Measurements from ENCODE around the gene CRACR2A. TPM values are rescaled to one million over a fixed set of nuclear protein-coding genes. Genes with fewer than 3 reads are reported as not detected.

CRACR2A gene
- total and polyA plus RNA-seq, 10 of the 15 experiments (the other 5 are each of a cell fraction or from before 2014, with no cell fraction given): 2.1 to 18.0 (median 13.2) TPM

GRCh38 chr12:3755898-3756297, 3.0 kb upstream of the CRACR2A start:
- ChIA-PET RAD21 (ENCODE audit: unreplicated experiment) (no interaction called here), SMC1A (ENCODE audit: uncharacterized antibody, unreplicated experiment) (no interaction called here), POLR2A (no interaction called here), CTCF (no interaction called here)
- 98% methylated on average over 3 of the region's 3 CpGs for WGBS (ENCODE audit: insufficient coverage, insufficient replicate concordance, low lambda C conversion rate, missing lambda C conversion rate)
- H4K20me1 ChIP-seq (ENCODE audit: control insufficient read depth, insufficient read depth): no peaks in the 10 kb centered on the region
- no peaks in the 10 kb centered on the region for H3K27me3 ChIP-seq (replicated peaks in 1 of 2; ENCODE audit: control insufficient read depth in 2 of 2, insufficient read depth in 2 of 2, low read length in 1 of 2)
- in situ Hi-C loops (cut with MboI) (no loop called here), intact Hi-C loops (cut with micrococcal nuclease; ENCODE audit: unreplicated experiment) (no loop called here)
- no peak for ATAC-seq
- no peak for FAIRE-seq
- peaks cover 23% of the 10 kb centered on the region for H3K79me2 ChIP-seq (ENCODE audit: control insufficient read depth, insufficient read depth, low read length)
- H2AFZ ChIP-seq (ENCODE audit: control insufficient read depth, low read depth, low read length): no peak overlapping the region
- H3K9me3 ChIP-seq (replicated peaks; ENCODE audit: control insufficient read depth, insufficient read depth, low read length): no peaks in the 10 kb centered on the region; the same call in 2 of the 3 replicates
- BruUV-seq (replicated peaks): no TSS peak
- H3K36me3 ChIP-seq (ENCODE audit: control insufficient read depth in 2 of 2, insufficient read depth in 2 of 2, low read length in 1 of 2): no peaks in the 10 kb centered on the region
- no peak for DNase-seq (ENCODE audit: low read depth, low spot score)
- H3K4me3 ChIP-seq: no peak overlapping the region
- H3K27ac ChIP-seq (ENCODE audit: control insufficient read depth, insufficient read depth): no peak overlapping the region
- H3K4me1 ChIP-seq (ENCODE audit: control insufficient read depth, insufficient read depth, low read length): peaks cover 8% of the 10 kb centered on the region
- TF ChIP-seq FOS (IDR thresholded peaks at IDR 0.05; ENCODE audit: borderline replicate concordance, extremely low read depth, insufficient read length): no peak
- TF ChIP-seq WRNIP1 (IDR thresholded peaks at IDR 0.05; ENCODE audit: borderline replicate concordance, low read depth, low read length): no peak
- no peak overlapping the region for H3K4me2 ChIP-seq (ENCODE audit: control insufficient read depth, insufficient read depth)
- H3K9ac ChIP-seq (ENCODE audit: control insufficient read depth, insufficient read depth, low read length): no peak overlapping the region

- TF ChIP-seq MLLT1 (IDR thresholded peaks at IDR 0.05) (0 out of 2 replicates have a peak, but pooled peaks have one; percentile 28), HDGF (IDR thresholded peaks at IDR 0.05) (0 out of 2 replicates have a peak, but pooled peaks have one; percentile 58), SREBF1 (IDR thresholded peaks at IDR 0.05; ENCODE audit: low read length) (no peak), ZBTB40 (IDR thresholded peaks at IDR 0.05; ENCODE audit: borderline replicate concordance) (peak; percentile 26; the same call in 1 of the 2 replicates)
- TSS peak; percentile 83 for BruUV-seq (replicated peaks)
- in situ Hi-C loops (cut with MboI): no loop called here
- intact Hi-C loops (cut with micrococcal nuclease; ENCODE audit: unreplicated experiment): loop anchor here (5.0 kb wide), 1 partner anchor 119 kb away; the partner anchor contains the start of gene PARP11
- ChIA-PET CTCF (interaction anchor here (1.1 to 2.4 kb wide), 9 partner anchors 10 to 453 kb away, joined by 3 to 7 read pairs (median 4); no protein-coding TSS in a partner anchor), POLR2A (interaction anchor here (0.5 to 1.5 kb wide), 3 partner anchors 25 to 859 kb away, joined by 3 to 6 read pairs (median 4); no protein-coding TSS in a partner anchor), RAD21 (ENCODE audit: unreplicated experiment) (interaction anchor here (1.4 to 2.0 kb wide), 3 partner anchors 25 to 131 kb away, joined by 3 to 7 read pairs (median 4); no protein-coding TSS in a partner anchor), SMC1A (ENCODE audit: uncharacterized antibody, unreplicated experiment) (interaction anchor here (0.9 to 2.1 kb wide), 6 partner anchors 26 to 454 kb away, joined by 3 to 4 read pairs (median 3); no protein-coding TSS in a partner anchor)
- Histone ChIP-seq H3K27ac (ENCODE audit: control insufficient read depth, insufficient read depth) (peak overlapping the region; percentile 90), H3K36me3 (ENCODE audit: control insufficient read depth in 2 of 2, insufficient read depth in 2 of 2, low read length in 1 of 2) (no peaks in the 10 kb centered on the region), H3K27me3 (replicated peaks in 1 of 2; ENCODE audit: control insufficient read depth in 2 of 2, insufficient read depth in 2 of 2, low read length in 1 of 2) (no peaks in the 10 kb centered on the region), H3K9me3 (replicated peaks; ENCODE audit: control insufficient read depth, insufficient read depth, low read length) (no peaks in the 10 kb centered on the region), H3K4me2 (ENCODE audit: control insufficient read depth, insufficient read depth) (peak overlapping the region; percentile 98), H3K9ac (ENCODE audit: control insufficient read depth, insufficient read depth, low read length) (peak overlapping the region; percentile 92), H3K4me1 (ENCODE audit: control insufficient read depth, insufficient read depth, low read length) (peaks cover 8% of the 10 kb centered on the region), H4K20me1 (ENCODE audit: control insufficient read depth, insufficient read depth) (no peaks in the 10 kb centered on the region), H3K4me3 (peak overlapping the region; percentile 80), H3K79me2 (ENCODE audit: control insufficient read depth, insufficient read depth, low read length) (peaks cover 24% of the 10 kb centered on the region), H2AFZ (ENCODE audit: control insufficient read depth, low read depth, low read length) (peak overlapping the region; percentile 94)
- 44% methylated on average over 9 of the region's 9 CpGs for WGBS (ENCODE audit: insufficient coverage, insufficient replicate concordance, low lambda C conversion rate, missing lambda C conversion rate)
- FAIRE-seq (peak; percentile 49), ATAC-seq (peak; percentile 17; the same call in 2 of the 3 replicates), DNase-seq (ENCODE audit: low read depth, low spot score) (no peak)
Observed at GRCh38 chr12:3753544-3754284, 805 bp upstream of the CRACR2A start.

Measured in GM12878 (cell line).